Upper lobe of left lung (tissue), 6 donors: ENCODE data around the gene YPEL2. TPM values are rescaled to one million over a fixed set of nuclear protein-coding genes. Genes with fewer than 3 reads are reported as not detected.
"Not testable (repeated sequence)": the region's sequence is repeated elsewhere in the genome, so short reads cannot be mapped to it uniquely, and the experiment has no call there.

ENCODE experiments used
- ATAC-seq, 2 donors: fragments of 200-7000 bp; cut with Tn5 transposase; one replicate each; pipeline ENCODE4 v1.9.1; 2022; ENCODE audit warnings: mild to moderate bottlenecking in 2 of 2, moderate library complexity in 2 of 2; ENCODE audit not compliant: low FRiP score in 2 of 2
- DNase-seq, 2 donors: peaks; one replicate each; pipeline ENCODE4 v3.0.0-alpha.2; 2019 to 2020
- H3K27ac ChIP-seq, 4 donors: fragments of 200-600 bp; sonication (generic); one replicate each; pipeline ENCODE4 v1.5.1; 2016 to 2019
- H3K27me3 ChIP-seq, 4 donors: fragments of 200-600 bp; sonication (generic); one replicate each; pipeline ENCODE4 v1.5.1; 2017 to 2019
- H3K36me3 ChIP-seq, 4 donors: fragments of 200-600 bp; sonication (generic); one replicate each; pipeline ENCODE4 v1.5.1; 2016 to 2019
- H3K4me1 ChIP-seq, 4 donors: fragments of 200-600 bp; sonication (generic); one replicate each; pipeline ENCODE4 v1.5.1; 2018 to 2019
- H3K4me3 ChIP-seq, 4 donors: fragments of 200-600 bp; sonication (generic); one replicate each; pipeline ENCODE4 v1.5.1; 2017 to 2019; ENCODE audit warnings: mild to moderate bottlenecking in 2 of 4, moderate library complexity in 1 of 4
- H3K9me3 ChIP-seq, 4 donors: fragments of 200-600 bp; sonication (generic); one replicate each; pipeline ENCODE4 v1.5.1; 2018 to 2019
- EP300 ChIP-seq, 4 donors: sonication (generic); formaldehyde crosslinking; IDR thresholded peaks; one replicate each; pipeline ENCODE4 v1.5.1; 2017; ENCODE audit warnings: antibody characterized with exemption in 4 of 4, control low read depth in 2 of 4
- POLR2A ChIP-seq, 4 donors: fragments of 450-650 bp; IDR thresholded peaks; one replicate each; pipeline ENCODE4 v1.5.1; 2016 to 2017; ENCODE audit warnings: antibody characterized with exemption in 4 of 4, mild to moderate bottlenecking in 2 of 4
- POLR2AphosphoS5 ChIP-seq, 2 donors: sonication (generic); formaldehyde crosslinking; IDR thresholded peaks; one replicate each; pipeline ENCODE4 v1.5.1; 2017; ENCODE audit warnings: antibody characterized with exemption in 2 of 2
- WGBS, 2 donors: methylation state at CpG; one replicate each; pipeline ENCODE4 v1.1.5; 2017 to 2018; 5-methylcytosine and 5-hydroxymethylcytosine counted together
- total RNA-seq, 6 donors: library from RNA; depleted of rRNA in 4 of 6; stranded (reverse); fragments of >200 nt in 4 of 6; gene quantifications; one replicate each; pipeline versions ENCODE4 v1.1.0 to v1.2.1, GENCODE V29; 2016 to 2021
- TF ChIP-seq, protein P1 (sequence below), 6 experiments: fragments of 450-650 bp in 4 of 6; fragments of 200-600 bp in 2 of 6; sonication (generic) in 2 of 6; IDR thresholded peaks; one replicate each; pipeline ENCODE4 v1.5.1; 2016 to 2019; ENCODE audit warnings: antibody characterized with exemption in 6 of 6
- donor health status: DM: no; HTN: no; CAD: no; lungs with moderate emphysema.
- donor health status: DM: no; HTN: yes; CAD: no; lungs with severe emphysema.

Gene YPEL2
- total RNA-seq, 6 donors from 2014 or later: 17.5 to 38.8 (median 26.8) TPM

DNA sequence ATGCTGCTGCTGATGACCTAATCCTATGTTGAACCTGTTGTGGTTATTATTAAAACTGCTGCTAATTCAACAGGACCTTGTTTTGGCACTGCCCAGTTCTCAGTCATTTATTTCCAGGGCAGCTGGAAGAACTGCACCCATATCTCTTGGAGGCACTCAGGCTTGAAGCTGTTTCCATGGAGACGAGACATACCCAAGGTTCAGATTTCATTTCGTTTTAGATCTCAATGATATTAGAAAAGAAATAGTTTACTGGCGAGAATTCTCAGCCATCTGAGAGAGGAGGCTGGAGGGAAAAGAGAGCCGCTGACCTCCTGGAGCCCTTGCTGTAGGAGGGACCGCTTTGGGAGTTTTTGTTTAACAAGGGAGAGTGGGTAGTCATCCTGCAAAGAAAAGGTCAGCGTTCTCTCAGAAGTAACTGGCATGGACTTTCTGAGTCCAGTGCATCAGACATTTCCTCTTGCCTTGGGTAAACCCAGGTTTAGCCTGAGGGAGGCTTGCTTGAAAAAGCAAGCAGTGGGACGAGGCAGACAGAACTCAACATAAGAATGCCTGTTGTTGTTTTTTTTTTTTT, 75.4 kb downstream of the YPEL2 start:
- DNase-seq (no peak), ATAC-seq (peak in 1 of 2 donors; percentile 60)
- 65 to 76% methylated on average over 7 of the region's 7 CpGs for WGBS, 2 donors

DNA sequence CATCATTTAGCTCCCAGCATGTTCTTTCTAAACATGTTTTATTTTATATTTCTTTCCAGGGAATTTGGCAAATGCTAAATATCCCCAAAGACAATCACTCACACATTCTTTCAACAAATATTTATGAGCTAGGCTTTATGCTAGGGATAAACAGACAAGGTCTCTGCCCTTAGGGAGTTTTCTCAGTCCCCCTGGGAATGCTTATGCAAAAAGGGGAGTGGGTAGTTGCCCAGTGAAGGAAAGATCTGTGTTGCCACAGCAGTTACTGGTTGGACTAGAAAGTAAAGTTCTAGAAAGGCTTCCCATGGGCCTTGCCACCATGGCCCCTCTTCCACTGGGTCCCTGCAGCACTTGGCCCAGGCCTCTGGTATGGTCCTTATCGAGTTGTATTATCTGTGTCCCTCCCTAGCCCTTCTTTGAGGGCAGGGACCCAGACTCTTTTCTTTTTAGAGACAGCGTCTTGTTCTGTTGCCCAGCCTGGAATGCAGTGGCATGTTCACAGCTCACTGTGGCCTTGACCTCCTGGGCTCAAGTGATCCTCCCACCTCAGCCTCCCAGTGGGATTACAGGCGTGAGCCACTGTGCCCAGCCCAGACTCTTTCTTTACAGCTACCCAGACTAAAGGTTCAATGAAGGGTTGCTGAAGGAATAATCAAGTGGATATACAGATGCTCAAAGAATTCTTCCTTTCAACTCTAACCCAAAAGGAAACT, 78.0 kb downstream of the YPEL2 start:
- peaks cover 0 to 5% (median 0%) of the 10 kb centered on the region in 4 donors for H3K36me3 ChIP-seq
- 91 to 95% methylated on average over 3 of the region's 3 CpGs for WGBS, 2 donors
- no peak overlapping the region for H3K27ac ChIP-seq
- H3K9me3 ChIP-seq: peaks cover 0 to 7% (median 0%) of the 10 kb centered on the region in 4 donors
- DNase-seq (no peak), ATAC-seq (no peak)
- peaks cover 0 to 3% (median 0%) of the 10 kb centered on the region in 4 donors for H3K4me1 ChIP-seq
- TF ChIP-seq POLR2AphosphoS5 (IDR thresholded peaks at IDR 0.05): no peak
- no peak for TF ChIP-seq EP300 (IDR thresholded peaks at IDR 0.05)
- TF ChIP-seq POLR2A (IDR thresholded peaks at IDR 0.05): no peak
- TF ChIP-seq, protein P1, sequence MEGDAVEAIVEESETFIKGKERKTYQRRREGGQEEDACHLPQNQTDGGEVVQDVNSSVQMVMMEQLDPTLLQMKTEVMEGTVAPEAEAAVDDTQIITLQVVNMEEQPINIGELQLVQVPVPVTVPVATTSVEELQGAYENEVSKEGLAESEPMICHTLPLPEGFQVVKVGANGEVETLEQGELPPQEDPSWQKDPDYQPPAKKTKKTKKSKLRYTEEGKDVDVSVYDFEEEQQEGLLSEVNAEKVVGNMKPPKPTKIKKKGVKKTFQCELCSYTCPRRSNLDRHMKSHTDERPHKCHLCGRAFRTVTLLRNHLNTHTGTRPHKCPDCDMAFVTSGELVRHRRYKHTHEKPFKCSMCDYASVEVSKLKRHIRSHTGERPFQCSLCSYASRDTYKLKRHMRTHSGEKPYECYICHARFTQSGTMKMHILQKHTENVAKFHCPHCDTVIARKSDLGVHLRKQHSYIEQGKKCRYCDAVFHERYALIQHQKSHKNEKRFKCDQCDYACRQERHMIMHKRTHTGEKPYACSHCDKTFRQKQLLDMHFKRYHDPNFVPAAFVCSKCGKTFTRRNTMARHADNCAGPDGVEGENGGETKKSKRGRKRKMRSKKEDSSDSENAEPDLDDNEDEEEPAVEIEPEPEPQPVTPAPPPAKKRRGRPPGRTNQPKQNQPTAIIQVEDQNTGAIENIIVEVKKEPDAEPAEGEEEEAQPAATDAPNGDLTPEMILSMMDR (IDR thresholded peaks at IDR 0.05): no peak
- no peak overlapping the region for H3K4me3 ChIP-seq
- no peaks in the 10 kb centered on the region for H3K27me3 ChIP-seq

More for the DNA sequence above, 75.4 kb downstream of the YPEL2 start:
- Histone ChIP-seq H3K9me3 (peaks cover 0 to 7% (median 0%) of the 10 kb centered on the region in 4 donors), H3K4me1 (no peaks in the 10 kb centered on the region), H3K4me3 (no peak overlapping the region), H3K27ac (no peak overlapping the region), H3K36me3 (peaks cover 0 to 19% (median 5%) of the 10 kb centered on the region in 4 donors), H3K27me3 (no peaks in the 10 kb centered on the region)
- no peak for TF ChIP-seq EP300 (IDR thresholded peaks at IDR 0.05)
- TF ChIP-seq, protein P1 (IDR thresholded peaks at IDR 0.05): no peak
- no peak for TF ChIP-seq POLR2AphosphoS5 (IDR thresholded peaks at IDR 0.05)
- no peak for TF ChIP-seq POLR2A (IDR thresholded peaks at IDR 0.05)

DNA sequence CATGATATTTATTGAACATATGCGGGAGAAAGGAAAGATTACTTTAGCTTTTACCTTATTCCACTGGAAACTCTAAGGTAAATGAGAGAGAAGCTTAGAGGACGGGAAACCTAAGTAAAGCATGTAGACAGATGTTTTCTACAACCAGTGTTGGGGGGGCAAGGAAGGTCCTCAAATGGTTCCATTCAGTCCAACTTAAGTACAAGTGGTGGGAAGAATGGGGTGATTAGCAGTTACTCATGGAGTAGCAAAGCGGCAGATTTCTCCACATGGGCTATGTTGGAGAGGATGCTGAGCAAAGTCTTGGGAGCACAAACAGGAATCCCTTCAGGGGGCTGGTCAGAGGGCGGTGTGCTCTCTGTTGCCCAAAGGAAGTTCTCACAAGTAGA, 78.6 kb downstream of the YPEL2 start:
- H3K27ac ChIP-seq: no peak overlapping the region
- no peak for DNase-seq
- TF ChIP-seq POLR2A (IDR thresholded peaks at IDR 0.05) (no peak), EP300 (IDR thresholded peaks at IDR 0.05) (no peak), POLR2AphosphoS5 (IDR thresholded peaks at IDR 0.05) (no peak)
- TF ChIP-seq, protein P1 (IDR thresholded peaks at IDR 0.05): no peak
- H3K36me3 ChIP-seq: peaks cover 0 to 4% (median 0%) of the 10 kb centered on the region in 4 donors
- H3K4me3 ChIP-seq: no peak overlapping the region
- peaks cover 0 to 3% (median 0%) of the 10 kb centered on the region in 4 donors for H3K4me1 ChIP-seq
- H3K27me3 ChIP-seq: no peaks in the 10 kb centered on the region
- 97 to 98% methylated on average over 4 of the region's 4 CpGs for WGBS, 2 donors
- peaks cover 0 to 7% (median 0%) of the 10 kb centered on the region in 4 donors for H3K9me3 ChIP-seq
- no peak for ATAC-seq

DNA sequence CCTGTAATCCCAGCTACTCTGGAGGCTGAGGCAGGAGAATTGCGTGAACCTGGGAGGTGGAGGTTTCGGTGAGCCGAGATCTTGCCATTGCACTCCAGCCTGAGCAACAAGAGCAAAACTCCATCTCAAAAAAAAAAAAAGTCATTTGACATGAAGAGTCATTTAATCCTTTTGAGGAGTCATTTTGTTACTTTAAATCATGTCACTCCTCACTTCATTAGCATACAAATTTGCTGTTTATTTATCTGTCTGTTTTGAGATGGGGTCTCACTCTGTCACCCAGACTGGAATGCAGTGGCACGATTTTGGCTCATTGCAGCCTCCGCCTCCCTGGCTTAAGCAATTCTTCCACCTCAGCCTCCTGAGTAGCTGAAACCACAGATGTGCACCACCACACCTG, 81.0 kb downstream of the YPEL2 start:
- ATAC-seq, H3K9me3 ChIP-seq: not testable (repeated sequence)
- 74 to 84% methylated on average over 5 of the region's 5 CpGs for whole genome bisulfite sequencing, 2 donors

GRCh38 chr17:59413014-59413766, 81.7 kb downstream of the YPEL2 start:
- H3K27me3 ChIP-seq: no peaks in the 10 kb centered on the region
- WGBS, 2 donors: 58 to 61% methylated on average over 8 of the region's 8 CpGs
- H3K9me3 ChIP-seq: peaks cover 0 to 7% (median 0%) of the 10 kb centered on the region in 4 donors
- peaks cover 0 to 3% (median 0%) of the 10 kb centered on the region in 4 donors for H3K4me1 ChIP-seq
- TF ChIP-seq, protein P1 (IDR thresholded peaks at IDR 0.05): no peak
- no peak for TF ChIP-seq EP300 (IDR thresholded peaks at IDR 0.05)
- TF ChIP-seq POLR2AphosphoS5 (IDR thresholded peaks at IDR 0.05): no peak
- no peak for TF ChIP-seq POLR2A (IDR thresholded peaks at IDR 0.05)
- no peak overlapping the region for H3K4me3 ChIP-seq
- H3K27ac ChIP-seq: no peak overlapping the region
- no peaks in the 10 kb centered on the region for H3K36me3 ChIP-seq
- no peak for ATAC-seq
- DNase-seq: no peak

More for the DNA sequence above, 81.0 kb downstream of the YPEL2 start:
- H3K4me3 ChIP-seq, H3K27me3 ChIP-seq, H3K27ac ChIP-seq, H3K36me3 ChIP-seq, DNase-seq, H3K4me1 ChIP-seq: not testable (repeated sequence)
